Subcutaneous abdominal adipose tissue (tissue), 5 donors: ENCODE data around the gene CNKSR3.

Source experiments
- H3K27ac ChIP-seq: one replicate; pipeline ENCODE4 v1.7.0; 2013; ENCODE audit warnings: low read depth, mild to moderate bottlenecking, inconsistent platforms, low read length, moderate library complexity
- H3K27me3 ChIP-seq, 5 donors: one replicate each; pipeline ENCODE4 v1.7.0; 2013; ENCODE audit warnings: low read length in 5 of 5, inconsistent platforms in 1 of 5; ENCODE audit not compliant: control insufficient read depth in 5 of 5, insufficient read depth in 4 of 5
- H3K36me3 ChIP-seq, 5 donors: one replicate each; pipeline ENCODE4 v1.7.0; 2013; ENCODE audit warnings: low read length in 5 of 5; ENCODE audit not compliant: control insufficient read depth in 5 of 5, insufficient read depth in 5 of 5
- H3K4me1 ChIP-seq, 5 donors: one replicate each; pipeline ENCODE4 v1.7.0; 2013; ENCODE audit warnings: low read length in 5 of 5, mild to moderate bottlenecking in 3 of 5, moderate library complexity in 1 of 5; ENCODE audit not compliant: control insufficient read depth in 5 of 5, insufficient read depth in 5 of 5
- H3K4me3 ChIP-seq, 5 donors: one replicate each; pipeline ENCODE4 v1.7.0; 2013; ENCODE audit warnings: low read length in 5 of 5, low read depth in 1 of 5
- H3K9ac ChIP-seq, 5 donors: one replicate each; pipeline ENCODE4 v1.7.0; 2013; ENCODE audit warnings: low read length in 5 of 5, mild to moderate bottlenecking in 4 of 5, moderate library complexity in 3 of 5
- H3K9me3 ChIP-seq, 5 donors: one replicate each; pipeline ENCODE4 v1.7.0; 2013; ENCODE audit warnings: low read length in 5 of 5; ENCODE audit not compliant: control insufficient read depth in 5 of 5
- donor health status: healthy.
- donor health status: healthy.
- donor health status: healthy.
- donor health status: healthy.
- donor health status: healthy.

CNKSR3 gene

GRCh38 chr6:154395878-154396277 lies 114.6 kb downstream of the CNKSR3 start:
- H3K27ac ChIP-seq = no peak overlapping the region
- no peaks in the 10 kb centered on the region for H3K9me3 ChIP-seq
- H3K9ac ChIP-seq = no peak overlapping the region
- no peaks in the 10 kb centered on the region for H3K36me3 ChIP-seq
- peaks cover 0 to 2% (median 0%) of the 10 kb centered on the region in 5 donors for H3K27me3 ChIP-seq
- H3K4me3 ChIP-seq = no peak overlapping the region
- no peaks in the 10 kb centered on the region for H3K4me1 ChIP-seq

GRCh38 chr6:154395316-154395715 lies 115.2 kb downstream of the CNKSR3 start:
- Histone ChIP-seq H3K4me1 (no peaks in the 10 kb centered on the region), H3K9ac (no peak overlapping the region), H3K4me3 (no peak overlapping the region), H3K9me3 (no peaks in the 10 kb centered on the region), H3K36me3 (no peaks in the 10 kb centered on the region), H3K27me3 (peaks cover 0 to 2% (median 0%) of the 10 kb centered on the region in 5 donors), H3K27ac (no peak overlapping the region)

GRCh38 chr6:154394571-154394970 lies 115.9 kb downstream of the CNKSR3 start:
- Histone ChIP-seq H3K9ac (no peak overlapping the region), H3K4me3 (no peak overlapping the region), H3K9me3 (peaks cover 0 to 3% (median 0%) of the 10 kb centered on the region in 5 donors), H3K36me3 (no peaks in the 10 kb centered on the region), H3K27ac (no peak overlapping the region), H3K4me1 (no peaks in the 10 kb centered on the region), H3K27me3 (peaks cover 0 to 2% (median 0%) of the 10 kb centered on the region in 5 donors)

DNA sequence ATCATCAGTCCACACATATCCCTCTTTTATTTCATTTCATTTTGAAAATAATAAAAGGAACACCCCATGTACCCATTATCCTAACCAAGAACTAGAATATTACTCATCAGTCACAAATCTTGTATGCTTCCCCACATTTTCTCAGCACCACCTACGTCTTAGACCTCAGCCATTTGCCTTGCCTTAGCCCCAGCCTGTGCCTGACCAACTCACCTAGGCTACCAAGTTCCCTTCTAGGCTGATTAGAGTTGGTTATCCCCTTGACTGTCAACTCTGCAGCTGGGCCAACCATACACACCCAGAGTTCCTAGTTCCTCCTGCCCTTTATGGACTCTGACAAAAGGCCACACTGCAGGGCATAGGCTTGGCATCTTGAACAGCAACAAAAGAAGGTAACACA lies 120.5 kb downstream of the CNKSR3 start:
- Histone ChIP-seq H3K4me1 (no peaks in the 10 kb centered on the region), H3K9me3 (peaks cover 0 to 10% (median 0%) of the 10 kb centered on the region in 5 donors), H3K36me3 (no peaks in the 10 kb centered on the region), H3K9ac (no peak overlapping the region), H3K4me3 (no peak overlapping the region), H3K27me3 (peaks cover 0 to 2% (median 0%) of the 10 kb centered on the region in 5 donors), H3K27ac (no peak overlapping the region)

DNA sequence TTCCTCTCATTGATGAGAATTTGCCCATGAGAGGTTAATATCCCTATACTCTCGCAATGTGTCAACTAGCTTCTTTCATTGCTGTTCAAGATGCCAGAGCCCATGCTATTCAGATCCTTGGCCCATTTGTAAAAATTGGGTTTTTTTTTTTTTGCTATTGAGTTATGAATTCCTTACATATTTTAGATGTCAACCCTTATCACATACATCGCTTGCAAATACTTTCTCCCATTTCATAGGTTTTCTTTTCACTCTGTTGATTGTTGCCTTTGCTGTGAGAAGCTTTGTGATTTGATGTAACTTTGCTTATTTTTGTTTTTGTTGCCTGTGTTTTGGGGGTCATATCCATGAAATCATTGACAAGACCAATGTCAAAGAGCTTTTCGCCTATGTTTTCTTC lies 121.7 kb downstream of the CNKSR3 start:
- no peaks in the 10 kb centered on the region for H3K36me3 ChIP-seq

DNA sequence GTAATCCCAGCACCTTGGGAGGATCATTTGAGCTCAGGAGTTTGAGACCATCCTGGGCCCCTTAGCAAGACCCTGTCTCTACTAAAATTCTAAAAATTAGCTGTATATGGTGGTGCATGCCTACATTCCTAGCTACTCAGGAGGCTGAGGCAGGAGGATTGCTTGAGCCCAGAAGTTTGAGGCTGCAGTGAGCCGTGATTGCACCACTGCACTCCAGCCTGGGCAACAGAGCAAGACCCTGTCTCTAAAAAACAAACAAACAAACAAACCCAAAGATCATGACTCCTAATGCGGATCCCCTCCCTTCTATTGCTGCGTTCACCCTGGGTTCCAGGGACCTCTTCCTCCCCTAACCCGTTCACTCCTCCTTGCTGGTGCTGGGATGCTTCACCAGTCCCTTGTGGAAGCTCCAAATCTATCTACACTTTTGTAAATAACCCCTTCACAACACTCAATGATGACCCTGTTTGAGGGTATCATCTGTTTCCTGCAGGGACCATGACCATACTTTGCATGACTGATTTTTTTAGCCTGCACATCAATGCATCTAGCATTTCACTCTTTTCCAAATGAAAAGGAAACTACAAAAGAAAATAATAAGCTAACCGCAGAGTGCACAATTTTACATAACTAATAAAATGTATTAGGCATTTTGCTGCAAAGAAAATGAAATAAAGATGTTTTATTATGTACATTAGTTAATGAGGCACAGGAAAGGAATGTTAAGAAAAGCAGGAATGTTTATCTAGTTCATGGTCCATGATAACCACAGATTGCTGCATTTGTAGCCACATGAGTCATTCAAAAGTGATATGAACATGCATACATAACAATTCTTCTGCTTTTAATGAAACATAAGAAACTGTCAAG lies 123.4 kb downstream of the CNKSR3 start:
- no peaks in the 10 kb centered on the region for H3K4me1 ChIP-seq
- no peak overlapping the region for H3K4me3 ChIP-seq
- H3K9me3 ChIP-seq = peaks cover 0 to 14% (median 3%) of the 10 kb centered on the region in 5 donors
- H3K36me3 ChIP-seq = no peaks in the 10 kb centered on the region
- no peak overlapping the region for H3K9ac ChIP-seq
- no peak overlapping the region for H3K27ac ChIP-seq
- no peaks in the 10 kb centered on the region for H3K27me3 ChIP-seq

More for the DNA sequence above, 121.7 kb downstream of the CNKSR3 start:
- H3K9ac ChIP-seq = no peak overlapping the region
- no peak overlapping the region for H3K27ac ChIP-seq
- H3K4me3 ChIP-seq = no peak overlapping the region
- H3K27me3 ChIP-seq = peaks cover 0 to 2% (median 0%) of the 10 kb centered on the region in 5 donors
- H3K4me1 ChIP-seq = no peaks in the 10 kb centered on the region
- peaks cover 0 to 10% (median 0%) of the 10 kb centered on the region in 5 donors for H3K9me3 ChIP-seq

DNA sequence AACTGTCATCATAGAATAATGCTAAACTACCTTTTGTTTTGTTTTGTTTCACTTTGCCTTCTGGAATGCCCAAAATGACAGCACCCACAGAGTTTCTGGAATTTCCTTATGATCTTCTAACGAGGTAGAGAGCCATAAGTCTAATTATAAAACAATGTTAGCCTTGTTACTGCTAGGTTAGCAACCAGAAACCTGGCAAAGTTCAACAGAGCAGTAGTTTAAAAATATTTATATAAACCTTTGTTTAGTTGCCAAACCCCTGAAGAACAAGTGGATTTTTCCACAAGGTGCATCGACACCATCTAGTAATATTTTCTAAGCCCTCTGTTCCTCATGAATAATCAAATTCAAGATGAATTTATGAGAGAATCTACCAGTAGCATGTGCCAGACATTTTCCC lies 126.3 kb downstream of the CNKSR3 start:
- Histone ChIP-seq H3K27me3 (no peaks in the 10 kb centered on the region), H3K9me3 (peaks cover 0 to 10% (median 3%) of the 10 kb centered on the region in 5 donors), H3K36me3 (no peaks in the 10 kb centered on the region), H3K27ac (no peak overlapping the region), H3K4me1 (no peaks in the 10 kb centered on the region), H3K4me3 (no peak overlapping the region), H3K9ac (no peak overlapping the region)

DNA sequence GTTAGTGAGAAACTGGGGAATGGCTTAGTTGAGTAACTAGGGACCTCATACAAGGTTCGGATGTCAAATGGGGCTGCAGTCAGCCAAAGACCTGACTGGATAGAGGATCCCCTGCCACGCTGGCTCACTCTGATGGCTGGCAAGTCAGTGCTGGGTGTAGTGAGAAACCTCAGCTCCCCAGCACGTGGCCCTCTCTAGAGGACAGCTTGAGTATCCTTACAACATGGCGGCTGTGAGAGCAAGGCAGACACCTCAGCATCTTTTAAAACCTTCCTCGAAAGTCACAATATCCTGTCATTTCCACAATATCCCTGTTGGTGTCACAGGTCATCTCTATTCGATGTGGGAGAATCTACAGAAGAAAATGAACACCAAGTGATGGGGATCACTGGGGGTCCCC lies 127.2 kb downstream of the CNKSR3 start:
- H3K9ac ChIP-seq = no peak overlapping the region
- no peak overlapping the region for H3K4me3 ChIP-seq
- H3K27ac ChIP-seq = no peak overlapping the region
- no peaks in the 10 kb centered on the region for H3K27me3 ChIP-seq
- H3K4me1 ChIP-seq = no peaks in the 10 kb centered on the region
- no peaks in the 10 kb centered on the region for H3K36me3 ChIP-seq
- H3K9me3 ChIP-seq = peaks cover 0 to 4% (median 3%) of the 10 kb centered on the region in 5 donors

DNA sequence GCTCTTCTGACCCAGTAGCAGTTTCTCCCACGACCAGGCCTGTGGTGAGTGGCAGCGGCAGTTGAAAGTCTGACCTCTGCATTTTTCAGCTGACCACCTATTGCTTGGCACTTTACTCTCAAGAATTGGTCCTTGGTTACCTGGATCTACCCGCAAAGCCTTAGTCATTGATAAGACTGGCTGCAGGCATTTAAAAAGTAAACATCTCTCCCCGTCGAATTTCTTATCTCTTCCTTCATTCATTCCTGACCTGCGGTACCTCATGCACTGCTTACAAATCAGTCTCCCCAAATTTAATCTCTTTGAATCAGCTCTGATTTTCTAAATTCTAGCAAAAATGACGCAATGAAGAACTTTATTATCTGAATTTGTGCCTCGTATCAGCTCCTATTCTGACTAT lies 127.7 kb downstream of the CNKSR3 start:
- no peaks in the 10 kb centered on the region for H3K4me1 ChIP-seq
- no peaks in the 10 kb centered on the region for H3K27me3 ChIP-seq
- no peak overlapping the region for H3K27ac ChIP-seq
- H3K4me3 ChIP-seq = no peak overlapping the region
- H3K9me3 ChIP-seq = peaks cover 0 to 4% (median 3%) of the 10 kb centered on the region in 5 donors
- no peak overlapping the region for H3K9ac ChIP-seq
- no peaks in the 10 kb centered on the region for H3K36me3 ChIP-seq

- Histone ChIP-seq H3K9me3 (peaks cover 0 to 4% (median 3%) of the 10 kb centered on the region in 5 donors), H3K27me3 (no peaks in the 10 kb centered on the region), H3K4me1 (no peaks in the 10 kb centered on the region), H3K4me3 (no peak overlapping the region), H3K27ac (no peak overlapping the region), H3K9ac (no peak overlapping the region), H3K36me3 (no peaks in the 10 kb centered on the region)
Observed at GRCh38 chr6:154381548-154381947, 128.9 kb downstream of the CNKSR3 start.
